Measurements from ENCODE around the gene PROM1. TPM values are rescaled to one million over a fixed set of nuclear protein-coding genes. Genes with fewer than 3 reads are reported as not detected.

PROM1 gene
- total RNA-seq, 5 donors from 2014 or later (not counting 1 experiment from before 2014, with no cell fraction given), result 0.38 to 2.0 (median 1.4) TPM

GRCh38 chr4:15947684-15948083 is 136.1 kb downstream of the PROM1 start:
- Mint-ChIP-seq H3K9me3 (no peaks in the 10 kb centered on the region), H3K36me3 (no peaks in the 10 kb centered on the region), H3K27me3 (no peaks in the 10 kb centered on the region), H3K4me1 (no peaks in the 10 kb centered on the region), H3K27ac (no peak overlapping the region), H3K4me3 (no peak overlapping the region)
- 70% methylated on average over 4 of the region's 8 CpGs for WGBS (ENCODE audit: insufficient coverage)
- H3K9me3 ChIP-seq, result no peaks in the 10 kb centered on the region
- ChIA-PET POLR2A (no interaction called here), CTCF (no interaction called here)
- H3K36me3 ChIP-seq (ENCODE audit: control insufficient read depth in 2 of 2, extremely low read depth in 1 of 2, insufficient read depth in 1 of 2, low read length in 1 of 2), result no peaks in the 10 kb centered on the region
- DNase-seq, result no peak
- no peak for ATAC-seq (replicated peaks in 1 of 4)
- no peak overlapping the region for H3K4me3 ChIP-seq (ENCODE audit: control insufficient read depth in 1 of 2, extremely low read depth in 1 of 2, low read length in 1 of 2)
- no peak overlapping the region for H3K27ac ChIP-seq (ENCODE audit: low read length)
- no peaks in the 10 kb centered on the region for H3K27me3 ChIP-seq (replicated peaks in 1 of 2; ENCODE audit: control insufficient read depth in 2 of 2, extremely low read depth in 1 of 2, insufficient read depth in 2 of 2, low read length in 1 of 2)
- H3K4me1 ChIP-seq (ENCODE audit: control insufficient read depth in 1 of 2, extremely low read depth in 1 of 2, insufficient read depth in 2 of 2, low read length in 2 of 2), result no peaks in the 10 kb centered on the region

- H3K36me3 ChIP-seq (ENCODE audit: control insufficient read depth in 2 of 2, extremely low read depth in 1 of 2, insufficient read depth in 1 of 2, low read length in 1 of 2), result no peaks in the 10 kb centered on the region
Measured at GRCh38 chr4:15945516-15945915, 138.3 kb downstream of the PROM1 start.

DNA sequence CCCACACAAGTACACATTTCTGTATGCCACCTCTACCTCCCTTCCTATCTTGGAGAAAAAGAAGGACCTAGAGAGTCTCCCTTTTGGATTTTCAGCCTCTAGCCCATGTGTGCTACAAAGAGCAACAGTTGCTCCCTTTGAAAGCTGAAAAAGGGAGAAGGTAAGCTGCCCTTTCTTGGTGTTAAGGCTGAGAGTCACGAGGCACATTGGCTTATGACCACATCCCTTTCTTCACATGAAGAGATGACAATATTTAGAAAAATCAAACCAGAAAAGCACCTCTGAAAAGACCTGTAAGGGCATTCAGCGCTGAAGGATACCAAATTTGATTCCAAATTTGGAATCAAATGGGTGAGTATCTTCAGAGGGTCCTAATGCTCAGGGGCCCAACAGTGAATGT is 138.9 kb downstream of the PROM1 start:
- no peak overlapping the region for H3K27ac Mint-ChIP-seq

More at GRCh38 chr4:15945516-15945915, 138.3 kb downstream of the PROM1 start:
- Mint-ChIP-seq H3K27ac (no peak overlapping the region), H3K9me3 (no peaks in the 10 kb centered on the region), H3K4me3 (no peak overlapping the region), H3K36me3 (no peaks in the 10 kb centered on the region), H3K27me3 (peaks cover 1 to 2% of the 10 kb centered on the region in 2 donors), H3K4me1 (no peaks in the 10 kb centered on the region)
- Histone ChIP-seq H3K4me1 (ENCODE audit: control insufficient read depth in 1 of 2, extremely low read depth in 1 of 2, insufficient read depth in 2 of 2, low read length in 2 of 2) (no peaks in the 10 kb centered on the region), H3K27ac (ENCODE audit: low read length) (no peak overlapping the region), H3K4me3 (ENCODE audit: control insufficient read depth in 1 of 2, extremely low read depth in 1 of 2, low read length in 1 of 2) (no peak overlapping the region), H3K27me3 (replicated peaks in 1 of 2; ENCODE audit: control insufficient read depth in 2 of 2, extremely low read depth in 1 of 2, insufficient read depth in 2 of 2, low read length in 1 of 2) (peaks cover 0 to 5% of the 10 kb centered on the region in 2 experiments), H3K9me3 (no peaks in the 10 kb centered on the region)
- DNase-seq (no peak), ATAC-seq (replicated peaks in 1 of 4) (no peak)
- 83% methylated on average over 1 of the region's 1 CpG for WGBS (ENCODE audit: insufficient coverage)
- CTCF ChIA-PET, result no interaction called here
- POLR2A ChIA-PET, result no interaction called here

GRCh38 chr4:15942283-15942682 is 141.5 kb downstream of the PROM1 start:
- Mint-ChIP-seq H3K27me3 (peaks cover 5 to 7% of the 10 kb centered on the region in 2 donors), H3K4me1 (no peaks in the 10 kb centered on the region), H3K36me3 (no peaks in the 10 kb centered on the region), H3K27ac (no peak overlapping the region), H3K4me3 (no peak overlapping the region), H3K9me3 (no peaks in the 10 kb centered on the region)
- no peak for ATAC-seq (replicated peaks in 1 of 4)
- H3K9me3 ChIP-seq, result no peaks in the 10 kb centered on the region
- H3K27ac ChIP-seq (ENCODE audit: low read length), result no peak overlapping the region
- H3K4me1 ChIP-seq (ENCODE audit: control insufficient read depth in 1 of 2, extremely low read depth in 1 of 2, insufficient read depth in 2 of 2, low read length in 2 of 2), result no peaks in the 10 kb centered on the region
- DNase-seq, result no peak
- ChIA-PET CTCF (interaction anchor here in 1 of 2 donors (0.6 kb wide), 2 partner anchors 61 to 1566 kb away, joined by 4 to 5 read pairs; no protein-coding TSS in a partner anchor), POLR2A (no interaction called here)
- WGBS (ENCODE audit: insufficient coverage), result no CpG with 5 or more reads among the region's 1 CpG
- no peaks in the 10 kb centered on the region for H3K36me3 ChIP-seq (ENCODE audit: control insufficient read depth in 2 of 2, extremely low read depth in 1 of 2, insufficient read depth in 1 of 2, low read length in 1 of 2)
- H3K27me3 ChIP-seq (replicated peaks in 1 of 2; ENCODE audit: control insufficient read depth in 2 of 2, extremely low read depth in 1 of 2, insufficient read depth in 2 of 2, low read length in 1 of 2), result peaks cover 0 to 16% of the 10 kb centered on the region in 2 experiments
- H3K4me3 ChIP-seq (ENCODE audit: control insufficient read depth in 1 of 2, extremely low read depth in 1 of 2, low read length in 1 of 2), result no peak overlapping the region

More for the DNA sequence above, 138.9 kb downstream of the PROM1 start:
- ATAC-seq (replicated peaks in 1 of 4) (no peak), DNase-seq (no peak)
- no peaks in the 10 kb centered on the region for H3K9me3 ChIP-seq
- POLR2A ChIA-PET, result no interaction called here
- CTCF ChIA-PET, result no interaction called here
- no peaks in the 10 kb centered on the region for H3K4me1 ChIP-seq (ENCODE audit: control insufficient read depth in 1 of 2, extremely low read depth in 1 of 2, insufficient read depth in 2 of 2, low read length in 2 of 2)
- no peak overlapping the region for H3K4me3 ChIP-seq (ENCODE audit: control insufficient read depth in 1 of 2, extremely low read depth in 1 of 2, low read length in 1 of 2)
- WGBS (ENCODE audit: insufficient coverage), result 75% methylated on average over 1 of the region's 2 CpGs
- no peaks in the 10 kb centered on the region for H3K9me3 Mint-ChIP-seq
- peaks cover 0 to 10% of the 10 kb centered on the region in 2 experiments for H3K27me3 ChIP-seq (replicated peaks in 1 of 2; ENCODE audit: control insufficient read depth in 2 of 2, extremely low read depth in 1 of 2, insufficient read depth in 2 of 2, low read length in 1 of 2)
- no peaks in the 10 kb centered on the region for H3K4me1 Mint-ChIP-seq
- H3K4me3 Mint-ChIP-seq, result no peak overlapping the region
- peaks cover 5 to 7% of the 10 kb centered on the region in 2 donors for H3K27me3 Mint-ChIP-seq
- no peak overlapping the region for H3K27ac ChIP-seq (ENCODE audit: low read length)
- H3K36me3 ChIP-seq (ENCODE audit: control insufficient read depth in 2 of 2, extremely low read depth in 1 of 2, insufficient read depth in 1 of 2, low read length in 1 of 2), result no peaks in the 10 kb centered on the region
- no peaks in the 10 kb centered on the region for H3K36me3 Mint-ChIP-seq

- H3K36me3 Mint-ChIP-seq, result no peaks in the 10 kb centered on the region
- Histone ChIP-seq H3K36me3 (ENCODE audit: control insufficient read depth in 2 of 2, extremely low read depth in 1 of 2, insufficient read depth in 1 of 2, low read length in 1 of 2) (no peaks in the 10 kb centered on the region), H3K4me1 (ENCODE audit: control insufficient read depth in 1 of 2, extremely low read depth in 1 of 2, insufficient read depth in 2 of 2, low read length in 2 of 2) (no peaks in the 10 kb centered on the region), H3K27ac (ENCODE audit: low read length) (no peak within 1 kb of the TSS), H3K9me3 (no peaks in the 10 kb centered on the region), H3K4me3 (ENCODE audit: control insufficient read depth in 1 of 2, extremely low read depth in 1 of 2, low read length in 1 of 2) (no peak within 1 kb of the TSS), H3K27me3 (replicated peaks in 1 of 2; ENCODE audit: control insufficient read depth in 2 of 2, extremely low read depth in 1 of 2, insufficient read depth in 2 of 2, low read length in 1 of 2) (peaks cover 0 to 21% of the 10 kb centered on the region in 2 experiments)
- no peak within 1 kb of the TSS for H3K4me3 Mint-ChIP-seq
- DNase-seq (no peak), ATAC-seq (replicated peaks in 1 of 4) (no peak)
- CTCF ChIA-PET, result no interaction called here
- H3K27ac Mint-ChIP-seq, result no peak within 1 kb of the TSS
- WGBS (ENCODE audit: insufficient coverage), result no CpG with 5 or more reads among the region's 4 CpGs
- H3K9me3 Mint-ChIP-seq, result no peaks in the 10 kb centered on the region
- no peaks in the 10 kb centered on the region for H3K4me1 Mint-ChIP-seq
- POLR2A ChIA-PET, result no interaction called here
- peaks cover 5 to 14% of the 10 kb centered on the region in 2 donors for H3K27me3 Mint-ChIP-seq
Measured at GRCh38 chr4:15938640-15939039, 145.2 kb downstream of the PROM1 start, which contains the start of gene FGFBP1. TSS of gene FGFBP1 (minus strand) at chr4:15938740. CDS start at chr4:15936632, 2,108 bp downstream.

DNA sequence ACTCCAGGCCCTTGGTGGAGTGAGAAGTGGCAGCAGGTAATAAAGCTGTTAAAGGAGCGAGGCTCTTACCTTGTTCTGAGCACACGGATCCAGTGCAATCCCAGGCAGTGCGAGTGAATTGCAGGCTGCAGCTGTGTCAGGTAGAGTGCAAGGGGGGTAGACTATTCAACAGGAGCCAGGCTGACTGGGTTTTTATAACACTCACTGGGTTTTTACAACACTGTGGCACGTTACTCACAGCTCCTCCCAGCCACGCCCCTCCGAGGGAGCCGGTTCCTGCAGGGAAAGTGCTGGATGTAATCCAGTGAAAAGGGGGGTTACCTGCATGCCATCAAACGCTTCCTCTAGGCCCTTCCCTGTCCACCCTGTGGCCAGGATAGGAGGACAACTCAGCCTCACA is 145.6 kb downstream of the PROM1 start:
- Mint-ChIP-seq H3K27ac (no peak overlapping the region), H3K36me3 (no peaks in the 10 kb centered on the region), H3K27me3 (peaks cover 5 to 14% of the 10 kb centered on the region in 2 donors), H3K9me3 (no peaks in the 10 kb centered on the region), H3K4me1 (no peaks in the 10 kb centered on the region), H3K4me3 (no peak overlapping the region)
- DNase-seq (no peak), ATAC-seq (replicated peaks in 1 of 4) (no peak)
- Histone ChIP-seq H3K36me3 (ENCODE audit: control insufficient read depth in 2 of 2, extremely low read depth in 1 of 2, insufficient read depth in 1 of 2, low read length in 1 of 2) (no peaks in the 10 kb centered on the region), H3K27me3 (replicated peaks in 1 of 2; ENCODE audit: control insufficient read depth in 2 of 2, extremely low read depth in 1 of 2, insufficient read depth in 2 of 2, low read length in 1 of 2) (peaks cover 0 to 21% of the 10 kb centered on the region in 2 experiments), H3K9me3 (no peaks in the 10 kb centered on the region), H3K27ac (ENCODE audit: low read length) (no peak overlapping the region), H3K4me3 (ENCODE audit: control insufficient read depth in 1 of 2, extremely low read depth in 1 of 2, low read length in 1 of 2) (no peak overlapping the region), H3K4me1 (ENCODE audit: control insufficient read depth in 1 of 2, extremely low read depth in 1 of 2, insufficient read depth in 2 of 2, low read length in 2 of 2) (no peaks in the 10 kb centered on the region)
- ChIA-PET CTCF (no interaction called here), POLR2A (no interaction called here)
- 86% methylated on average over 2 of the region's 8 CpGs for WGBS (ENCODE audit: insufficient coverage)

- no peaks in the 10 kb centered on the region for H3K9me3 ChIP-seq
- no peak overlapping the region for H3K4me3 Mint-ChIP-seq
- ChIA-PET CTCF (interaction anchor here in 1 of 2 donors (0.5 to 0.7 kb wide), 2 partner anchors 208 to 348 kb away, joined by 3 read pairs; no protein-coding TSS in a partner anchor), POLR2A (no interaction called here)
- no peak for DNase-seq
- 50% methylated on average over 3 of the region's 4 CpGs for WGBS (ENCODE audit: insufficient coverage)
- H3K27me3 ChIP-seq (replicated peaks in 1 of 2; ENCODE audit: control insufficient read depth in 2 of 2, extremely low read depth in 1 of 2, insufficient read depth in 2 of 2, low read length in 1 of 2), result peaks cover 0 to 21% of the 10 kb centered on the region in 2 experiments
- H3K4me1 Mint-ChIP-seq, result no peaks in the 10 kb centered on the region
- no peak overlapping the region for H3K27ac Mint-ChIP-seq
- no peak overlapping the region for H3K27ac ChIP-seq (ENCODE audit: low read length)
- no peak overlapping the region for H3K4me3 ChIP-seq (ENCODE audit: control insufficient read depth in 1 of 2, extremely low read depth in 1 of 2, low read length in 1 of 2)
- no peaks in the 10 kb centered on the region for H3K36me3 ChIP-seq (ENCODE audit: control insufficient read depth in 2 of 2, extremely low read depth in 1 of 2, insufficient read depth in 1 of 2, low read length in 1 of 2)
- H3K9me3 Mint-ChIP-seq, result no peaks in the 10 kb centered on the region
- ATAC-seq (replicated peaks in 1 of 4), result no peak
- no peaks in the 10 kb centered on the region for H3K4me1 ChIP-seq (ENCODE audit: control insufficient read depth in 1 of 2, extremely low read depth in 1 of 2, insufficient read depth in 2 of 2, low read length in 2 of 2)
- no peaks in the 10 kb centered on the region for H3K36me3 Mint-ChIP-seq
- H3K27me3 Mint-ChIP-seq, result peaks cover 14 to 20% of the 10 kb centered on the region in 2 donors
Measured at GRCh38 chr4:15936495-15936894, 147.3 kb downstream of the PROM1 start.
